Measurements from ENCODE around the gene KIRREL3. TPM values are rescaled to one million over a fixed set of nuclear protein-coding genes. Genes with fewer than 3 reads are reported as not detected.

Gene KIRREL3
- polyA plus RNA-seq, 1 donor, result 0.49 TPM

- DNase-seq, result no peak
Observed at GRCh38 chr11:126479178-126479930, 521.2 kb downstream of the KIRREL3 start.

- DNase-seq, result no peak
Observed at GRCh38 chr11:126478466-126478865, 522.1 kb downstream of the KIRREL3 start.

- no peak for DNase-seq
Observed at GRCh38 chr11:126477535-126478305, 522.9 kb downstream of the KIRREL3 start.

- no peak for DNase-seq
Observed at GRCh38 chr11:126476977-126477376, 523.6 kb downstream of the KIRREL3 start.

- DNase-seq, result no peak
Observed at GRCh38 chr11:126476266-126476924, 524.2 kb downstream of the KIRREL3 start.

DNA sequence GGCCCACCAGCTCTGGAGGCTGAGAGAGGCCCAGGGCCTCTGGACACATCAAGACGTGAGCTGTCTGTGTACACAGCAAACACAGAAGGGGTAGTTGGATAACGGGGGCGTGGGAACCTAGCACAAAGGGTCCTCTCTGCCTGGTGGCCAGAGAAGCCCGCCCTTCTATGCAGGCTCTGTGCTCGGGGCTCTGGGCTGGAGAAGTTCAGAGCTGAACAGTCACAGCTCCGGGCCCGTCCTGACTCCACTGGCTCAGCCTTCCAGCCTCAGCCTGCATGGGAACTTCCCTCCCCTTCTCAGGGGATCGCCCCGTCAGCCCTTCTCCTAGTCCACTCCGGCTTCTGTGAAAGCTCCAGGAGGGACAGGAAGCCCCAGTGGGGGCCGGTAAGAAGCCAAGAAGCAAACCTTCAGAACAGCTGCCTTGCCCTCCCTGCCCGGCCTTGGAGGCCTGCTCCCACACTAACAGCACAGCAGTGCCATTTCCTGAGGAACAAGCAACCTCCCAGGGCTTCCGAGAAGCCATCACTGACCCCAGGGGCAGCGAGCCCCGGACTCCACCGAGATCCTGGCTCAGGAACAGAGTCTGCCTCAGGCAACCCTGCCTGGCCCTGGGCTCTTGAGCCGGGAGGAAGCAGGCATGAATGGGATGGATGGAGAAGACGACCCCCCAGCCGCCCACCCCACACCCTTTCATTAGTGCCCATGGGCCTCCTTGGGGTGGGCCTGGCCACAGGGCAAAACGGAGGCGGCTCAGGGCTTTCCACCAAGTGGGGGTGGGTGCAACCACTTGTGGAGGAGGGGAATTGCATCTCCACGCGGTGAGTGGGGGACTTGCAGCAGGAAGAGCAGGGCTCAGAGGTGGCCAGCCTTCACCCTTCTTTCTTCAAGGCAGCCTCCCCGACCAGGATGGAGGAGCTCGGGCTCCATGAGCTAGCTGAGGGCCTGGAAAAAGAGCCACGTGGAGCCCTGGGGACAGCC, 525.3 kb downstream of the KIRREL3 start:
- no peak for DNase-seq

- DNase-seq, result no peak
Observed at GRCh38 chr11:126474220-126474619, 526.4 kb downstream of the KIRREL3 start.

DNA sequence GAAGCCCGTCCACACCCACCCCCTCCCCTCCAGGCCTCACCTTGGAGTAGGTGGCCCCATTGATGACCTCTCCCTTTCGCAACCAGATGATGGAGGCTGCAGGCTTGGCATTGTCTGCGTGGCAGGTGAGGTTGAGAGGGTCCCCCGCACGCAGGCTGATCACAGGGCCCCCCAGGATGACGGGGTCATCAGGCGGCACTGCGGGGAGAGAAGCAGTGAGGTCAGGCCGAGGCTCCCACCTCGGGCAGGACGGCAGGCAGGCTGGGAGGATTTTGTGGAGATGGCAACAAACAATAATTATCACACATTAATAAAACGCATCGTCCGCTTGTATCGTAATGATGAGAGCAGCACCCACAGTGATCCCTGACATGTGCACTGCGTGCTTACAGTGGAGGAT, 527.3 kb downstream of the KIRREL3 start:
- no peak for DNase-seq

DNA sequence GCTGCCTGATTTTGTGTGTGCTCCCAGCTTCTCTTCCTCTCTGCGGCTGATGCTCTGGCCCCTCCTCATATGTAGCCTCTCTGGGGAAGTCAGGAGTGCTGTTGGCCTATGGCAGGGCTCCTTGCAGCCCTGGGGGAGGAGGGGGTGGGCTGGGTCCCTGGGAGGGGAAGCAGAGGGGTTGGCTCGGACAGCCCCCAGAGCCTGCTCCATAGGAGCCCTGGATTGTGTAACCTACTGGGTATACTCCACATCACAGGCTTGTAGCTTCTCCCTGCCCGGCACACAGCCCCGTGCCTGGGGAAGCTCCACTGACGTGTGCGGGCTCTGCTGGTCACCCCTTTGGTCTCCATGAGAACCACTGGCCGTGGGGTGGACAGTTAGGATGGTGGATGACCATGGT, 531.3 kb downstream of the KIRREL3 start:
- no peak for DNase-seq

DNA sequence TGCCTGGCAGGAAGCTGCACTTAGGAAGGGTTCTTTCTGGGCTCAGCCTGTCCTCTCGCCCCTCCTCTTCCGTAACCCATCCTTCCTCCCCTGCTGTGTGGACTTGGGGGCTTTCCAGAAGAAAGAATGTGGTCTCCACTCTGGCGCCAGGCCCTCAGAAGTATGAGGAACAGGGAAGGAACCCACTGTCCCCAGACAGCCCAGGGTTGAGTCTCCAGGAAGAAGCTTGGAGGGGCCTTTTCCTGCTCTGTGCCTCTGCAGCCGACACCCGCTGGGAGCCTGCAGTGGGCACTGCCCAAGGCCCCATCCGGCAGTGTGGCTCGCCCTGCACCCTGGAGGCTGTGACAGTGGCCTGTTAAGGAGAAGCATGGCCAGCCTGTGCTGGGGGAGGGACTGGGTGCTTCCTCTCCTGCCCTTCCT, 532.5 kb downstream of the KIRREL3 start:
- DNase-seq, result no peak

GRCh38 chr11:126467471-126467870, 533.1 kb downstream of the KIRREL3 start:
- no peak for DNase-seq

DNA sequence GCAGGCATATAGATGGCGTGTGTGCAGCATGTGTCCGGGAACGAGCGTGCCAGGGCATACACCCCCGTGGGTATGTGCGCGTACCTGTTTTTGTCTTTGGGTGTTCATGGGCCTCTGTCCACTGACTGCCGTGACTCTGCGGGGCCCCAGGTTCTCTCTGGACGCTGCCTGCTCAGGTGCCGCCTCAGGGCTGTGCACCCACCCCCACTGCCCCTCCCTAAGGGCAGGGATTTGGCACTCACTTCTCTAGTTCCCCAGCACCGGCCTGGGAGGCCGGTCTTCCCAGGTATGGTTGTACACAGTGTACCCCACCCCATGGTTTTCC, 533.6 kb downstream of the KIRREL3 start:
- DNase-seq, result no peak

DNA sequence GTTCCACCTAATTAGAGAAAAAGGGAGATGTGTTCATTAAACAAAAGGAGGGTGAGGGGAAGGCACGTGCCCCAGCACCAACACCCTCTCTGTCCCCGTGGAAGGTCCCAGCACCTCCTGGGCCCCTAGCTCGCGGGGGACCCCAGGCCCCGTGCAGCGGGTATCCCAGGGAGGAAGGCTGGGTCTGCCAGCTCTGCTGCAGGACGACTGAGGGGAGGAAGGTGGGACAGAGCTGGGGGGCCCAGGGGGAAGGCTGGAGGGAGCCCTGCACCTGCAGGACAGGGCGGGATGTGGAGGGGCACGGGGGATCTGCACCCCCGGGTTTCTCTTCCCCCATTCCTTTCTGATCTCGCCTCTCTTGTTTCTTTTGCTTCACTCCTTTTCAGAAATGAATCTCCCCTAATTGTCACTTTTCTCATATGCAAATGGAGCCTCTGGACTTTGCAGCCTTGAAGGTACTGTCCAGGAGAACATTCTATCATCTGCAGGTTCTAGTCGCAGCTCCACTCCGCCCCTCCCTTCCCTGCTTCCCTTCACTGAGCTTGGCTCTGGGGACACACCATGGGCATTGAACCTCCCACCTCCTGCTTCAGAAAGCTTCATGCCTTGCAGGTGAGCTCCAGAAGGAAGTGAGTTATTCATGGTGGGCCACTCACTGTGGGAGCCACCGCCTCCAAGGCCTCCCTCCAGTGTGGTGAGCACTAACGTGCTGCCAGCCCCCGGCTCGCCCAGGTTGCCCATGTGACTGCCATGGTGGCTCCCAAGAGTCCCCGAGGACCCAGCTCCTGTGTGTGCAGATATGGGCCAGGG, 534.1 kb downstream of the KIRREL3 start:
- DNase-seq, result no peak

- peak; percentile 30 for DNase-seq
Observed at GRCh38 chr11:126465573-126466188, 534.9 kb downstream of the KIRREL3 start.

- no peak for DNase-seq
Observed at GRCh38 chr11:126464796-126465195, 535.8 kb downstream of the KIRREL3 start.

GRCh38 chr11:126462422-126462821, 538.1 kb downstream of the KIRREL3 start:
- no peak for DNase-seq

DNA sequence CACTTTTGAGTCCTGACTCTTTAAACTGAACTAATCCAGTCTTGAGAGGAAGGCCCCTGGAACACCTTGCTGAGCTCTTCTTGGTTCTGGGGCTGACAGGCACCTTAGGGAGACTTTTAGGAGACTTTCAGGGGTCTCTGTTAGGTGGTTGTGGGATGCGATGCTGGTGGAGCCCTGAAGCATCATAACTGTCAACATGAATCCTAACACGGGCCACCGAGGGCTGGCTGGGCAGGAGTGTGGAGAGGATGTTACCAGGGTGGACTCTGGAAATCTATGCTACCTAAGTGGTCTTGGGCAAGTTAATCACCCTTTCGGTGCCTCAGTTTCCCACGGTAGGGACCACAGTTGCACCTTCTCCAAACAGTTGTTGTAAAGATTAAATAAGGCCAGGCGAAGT, 538.6 kb downstream of the KIRREL3 start:
- DNase-seq, result no peak

DNA sequence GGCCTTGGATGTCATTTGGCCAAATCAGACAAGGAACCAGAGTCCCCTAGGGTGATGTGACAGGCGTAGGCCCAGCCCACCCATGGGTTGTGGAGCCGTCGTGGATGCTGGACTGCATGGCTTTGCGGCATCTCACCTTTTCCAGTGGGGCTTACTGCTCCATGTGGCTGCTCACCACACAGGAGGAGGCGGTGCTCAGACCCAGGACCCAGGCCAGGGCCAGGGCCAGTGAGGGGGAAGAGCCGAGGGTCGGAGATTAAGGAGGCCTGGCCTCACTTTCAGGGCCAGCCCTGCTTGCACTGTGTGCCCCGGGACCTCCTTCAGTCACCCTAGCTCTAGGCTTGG, 539.5 kb downstream of the KIRREL3 start:
- no peak for DNase-seq

DNA sequence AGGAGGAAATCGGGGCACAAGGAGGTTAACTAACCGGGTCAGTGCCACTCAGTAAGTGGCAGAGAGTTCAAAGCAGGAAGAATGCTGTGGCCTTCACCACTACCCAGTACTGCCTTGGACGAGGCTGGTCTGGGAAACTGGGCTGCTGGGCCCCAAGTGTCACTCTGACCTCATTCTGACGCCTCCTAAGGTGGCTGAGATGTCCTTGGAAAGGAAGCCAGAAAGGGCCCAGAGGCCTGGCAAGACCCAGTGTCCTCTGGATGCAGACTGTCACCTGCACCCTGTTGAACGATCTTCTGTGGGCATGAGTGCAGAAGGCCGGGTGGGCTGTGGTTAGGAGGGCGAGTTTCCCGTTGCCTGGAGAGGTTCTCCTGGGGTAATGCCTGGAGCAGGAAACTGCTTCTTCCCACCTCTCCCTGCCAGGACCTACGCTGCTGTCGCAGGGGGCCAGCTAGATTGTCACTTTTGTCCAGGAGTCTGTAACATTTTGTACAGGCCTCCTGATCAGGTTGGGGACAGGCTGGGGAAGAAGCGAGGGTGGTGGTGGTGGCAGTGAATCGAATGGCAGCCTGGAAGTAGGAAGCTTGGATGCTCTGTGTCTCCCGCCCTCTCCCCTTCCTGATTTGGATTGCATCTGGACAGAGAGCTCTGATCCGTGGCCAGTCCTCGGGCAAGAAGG, 540.0 kb downstream of the KIRREL3 start:
- no peak for DNase-seq

DNA sequence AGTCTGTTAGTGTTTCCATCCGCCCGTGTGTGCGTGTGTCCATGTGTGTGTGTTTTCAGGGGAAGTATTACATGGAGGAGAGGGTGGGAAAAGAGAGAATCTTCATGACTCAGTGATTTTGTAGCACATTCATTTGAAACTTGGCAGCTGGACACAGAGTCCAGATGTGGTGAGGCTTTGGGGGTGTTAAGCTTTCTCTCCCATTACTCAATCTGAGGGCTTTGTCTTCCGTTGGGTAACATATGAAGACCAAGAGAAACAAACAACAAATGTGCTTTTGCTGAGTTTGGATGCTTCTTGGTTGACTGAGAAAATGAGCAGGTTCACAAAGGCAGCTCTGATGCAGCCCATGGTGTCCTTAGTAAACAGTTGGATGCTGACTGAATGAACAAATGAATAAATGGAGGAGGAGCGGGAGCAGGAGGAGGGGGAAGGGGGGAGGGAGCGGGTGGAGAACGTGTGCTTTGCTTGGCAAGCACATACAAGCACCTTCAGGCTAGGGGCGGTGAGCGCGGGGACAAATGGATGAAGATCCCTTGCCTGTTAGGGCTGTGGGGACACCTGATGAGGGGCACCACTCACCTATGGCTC, 540.8 kb downstream of the KIRREL3 start:
- DNase-seq, result peak; percentile 48

All from hindlimb muscle (tissue), 1 donor.